Islet of Langerhans (tissue), 1 donor: ENCODE results near the gene C5orf22.
"Not testable (repeated sequence)": the region's sequence is repeated elsewhere in the genome, so short reads cannot be mapped to it uniquely, and the experiment has no call there.

Experiments
- FAIRE-seq: peaks from one replicate; lab custom pipeline; 2011; peaks lifted over from hg19 to GRCh38; lab: Jason Lieb, UNC

Gene C5orf22

GRCh38 chr5:31554552-31554951 lies 22.5 kb downstream of the C5orf22 start:
- no peak for FAIRE-seq

GRCh38 chr5:31556461-31556860 lies 24.4 kb downstream of the C5orf22 start:
- no peak for FAIRE-seq

GRCh38 chr5:31559942-31560341 lies 27.8 kb downstream of the C5orf22 start:
- FAIRE-seq = no peak

GRCh38 chr5:31561946-31562345 lies 29.8 kb downstream of the C5orf22 start:
- FAIRE-seq = no peak

GRCh38 chr5:31563216-31563615 lies 31.1 kb downstream of the C5orf22 start:
- FAIRE-seq = no peak

GRCh38 chr5:31566362-31566761 lies 34.3 kb downstream of the C5orf22 start:
- FAIRE-seq = not testable (repeated sequence)

- FAIRE-seq = no peak
These were observed 36.3 kb downstream of the C5orf22 start for GRCh38 chr5:31568302-31568835.

- FAIRE-seq = peak; percentile 27
These were observed 37.0 kb downstream of the C5orf22 start for GRCh38 chr5:31569068-31569467.

GRCh38 chr5:31573494-31574142 lies 41.5 kb downstream of the C5orf22 start:
- no peak for FAIRE-seq

- FAIRE-seq = no peak
These were observed 42.7 kb downstream of the C5orf22 start for GRCh38 chr5:31574772-31575171.

- no peak for FAIRE-seq
These were observed 45.3 kb downstream of the C5orf22 start for GRCh38 chr5:31577438-31577837.

GRCh38 chr5:31579558-31579957 lies 47.5 kb downstream of the C5orf22 start:
- no peak for FAIRE-seq

GRCh38 chr5:31581498-31582099 lies 49.5 kb downstream of the C5orf22 start:
- peak; percentile 100 for FAIRE-seq

- no peak for FAIRE-seq
These were observed 51.0 kb downstream of the C5orf22 start for GRCh38 chr5:31583129-31583528.

GRCh38 chr5:31585166-31585894 lies 53.2 kb downstream of the C5orf22 start:
- no peak for FAIRE-seq

- no peak for FAIRE-seq
These were observed 53.8 kb downstream of the C5orf22 start for GRCh38 chr5:31585895-31586270.

- no peak for FAIRE-seq
These were observed 55.4 kb downstream of the C5orf22 start for GRCh38 chr5:31587546-31587945.

- FAIRE-seq = no peak
These were observed 61.6 kb downstream of the C5orf22 start for GRCh38 chr5:31593665-31594064.

GRCh38 chr5:31596354-31596753 lies 64.3 kb downstream of the C5orf22 start:
- no peak for FAIRE-seq

GRCh38 chr5:31598640-31599611 lies 66.8 kb downstream of the C5orf22 start:
- FAIRE-seq = no peak

- not testable (repeated sequence) for FAIRE-seq
These were observed 70.2 kb downstream of the C5orf22 start for GRCh38 chr5:31602305-31602704.

GRCh38 chr5:31604240-31604639 lies 72.1 kb downstream of the C5orf22 start:
- no peak for FAIRE-seq
